GM20000 (cell line): ENCODE results near the gene VIL1.

Experiments
- DNase-seq: peaks from one replicate; pipeline ENCODE4 v3.0.0; 2012; ENCODE audit warnings: low spot score
- CTCF ChIP-seq: IDR thresholded peaks from 2 replicates; pipeline ENCODE4 v1.5.1; 2012; ENCODE audit warnings: mild to moderate bottlenecking, control low read depth; ENCODE audit errors: extremely low read depth, missing control alignments

VIL1 gene

GRCh38 chr2:218479595-218479994 lies 60.7 kb downstream of the VIL1 start:
- no peak for TF ChIP-seq CTCF
- DNase-seq: no peak

- DNase-seq: peak; percentile 10
- TF ChIP-seq CTCF: no peak
Measured at GRCh38 chr2:218482651-218483050, 63.7 kb downstream of the VIL1 start.

- TF ChIP-seq CTCF: no peak
- no peak for DNase-seq
Measured at GRCh38 chr2:218485986-218486667, 67.2 kb downstream of the VIL1 start.

GRCh38 chr2:218500501-218501060 lies 81.7 kb downstream of the VIL1 start:
- DNase-seq: no peak
- no peak for TF ChIP-seq CTCF

- no peak for TF ChIP-seq CTCF
- DNase-seq: no peak
Measured at GRCh38 chr2:218501665-218502064, 82.7 kb downstream of the VIL1 start.
